GM21526 (cell line): ENCODE measurements around the gene CDS1.
"Not testable (repeated sequence)": the region's sequence is repeated elsewhere in the genome, so short reads cannot be mapped to it uniquely, and the experiment has no call there.

Source experiments
- ATAC-seq: cut with Tn5 transposase; IDR thresholded peaks from one replicate; pipeline ENCODE4 v1.9.1; 2021; ENCODE audit warnings: moderate library complexity; ENCODE audit not compliant: unreplicated experiment, low FRiP score

Gene CDS1

DNA sequence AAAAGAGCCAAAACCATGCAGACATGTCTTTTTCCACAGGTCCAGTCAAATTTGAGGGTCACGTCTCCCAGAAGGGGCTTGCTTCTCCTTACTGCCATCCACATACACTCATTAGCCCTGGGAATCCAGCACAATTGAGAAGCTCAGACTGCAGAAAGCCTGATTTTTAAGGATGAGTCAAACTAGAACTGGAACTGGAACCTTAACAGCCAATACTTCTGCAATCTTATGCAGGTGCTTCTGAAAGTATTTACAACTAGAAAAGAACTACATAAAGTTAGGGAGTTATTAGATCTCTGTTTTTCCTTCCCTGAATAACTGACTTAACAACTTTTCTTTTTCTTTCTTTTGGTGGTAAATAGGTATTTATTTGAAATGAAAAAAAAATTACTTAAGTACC, 86.3 kb downstream of the CDS1 start:
- no peak for ATAC-seq

- ATAC-seq: no peak
Measured at GRCh38 chr4:84672177-84672576, 89.2 kb downstream of the CDS1 start.

DNA sequence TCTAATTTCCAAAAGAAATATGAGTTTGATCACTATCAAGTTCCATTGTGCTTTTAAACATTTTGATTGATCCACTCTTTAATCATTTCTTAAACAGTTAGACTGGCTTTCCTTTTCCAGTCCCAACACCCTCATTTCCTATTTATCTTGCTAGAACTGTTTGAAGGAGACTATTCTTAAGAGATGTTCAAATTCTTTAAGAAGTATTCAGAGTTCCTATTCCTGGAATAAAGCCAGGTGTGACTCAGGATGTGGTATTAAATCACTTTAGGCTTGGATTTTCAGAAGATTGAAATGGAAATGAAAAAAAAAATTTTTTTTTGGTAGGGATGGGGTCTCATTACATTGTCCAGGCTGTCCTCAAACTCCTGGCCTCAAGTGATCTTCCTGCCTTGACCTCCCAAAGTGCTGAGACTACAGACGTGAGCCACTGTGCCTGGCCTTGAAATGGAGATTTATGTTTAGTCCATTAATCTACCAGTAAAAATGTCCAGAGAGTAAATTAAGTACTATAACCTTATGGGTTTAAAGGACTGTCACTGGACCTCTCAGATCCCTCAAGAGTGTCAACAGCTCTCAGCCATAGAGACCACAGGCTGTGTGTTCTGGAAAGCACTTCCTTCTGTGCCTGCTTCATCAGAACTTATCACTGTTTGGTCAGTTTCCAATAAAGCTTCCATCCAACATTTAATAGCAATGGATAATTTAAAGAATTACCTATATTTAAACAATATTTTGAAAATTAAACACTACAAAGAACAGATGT, 90.7 kb downstream of the CDS1 start:
- ATAC-seq: no peak

- ATAC-seq: no peak
Measured at GRCh38 chr4:84677093-84677492, 94.2 kb downstream of the CDS1 start.

GRCh38 chr4:84677995-84678394, 95.1 kb downstream of the CDS1 start:
- ATAC-seq: no peak

- ATAC-seq: no peak
Measured at GRCh38 chr4:84678976-84679744, 96.2 kb downstream of the CDS1 start.

- ATAC-seq: no peak
Measured at GRCh38 chr4:84680956-84681355, 98.0 kb downstream of the CDS1 start.

- ATAC-seq: no peak
Measured at GRCh38 chr4:84681486-84682274, 98.8 kb downstream of the CDS1 start.

DNA sequence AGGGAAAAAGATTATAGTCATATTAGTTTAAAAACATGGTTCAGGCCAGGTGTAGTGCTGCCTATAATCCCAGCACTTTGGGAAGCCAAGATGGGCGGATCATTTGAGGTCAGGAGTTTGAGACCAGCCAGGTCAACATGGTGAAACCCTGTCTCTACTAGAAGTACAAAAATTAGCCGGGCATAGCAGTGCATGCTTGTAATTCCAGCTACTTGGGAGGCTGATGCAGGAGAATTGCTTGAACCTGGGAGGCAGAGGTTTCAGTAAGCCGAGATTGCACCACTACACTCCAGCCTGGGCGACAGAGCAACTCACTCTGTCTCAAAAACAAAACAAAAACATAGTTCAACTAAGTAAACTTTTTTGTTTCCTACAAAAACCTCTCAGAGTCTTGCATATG, 99.7 kb downstream of the CDS1 start:
- ATAC-seq: not testable (repeated sequence)

- no peak for ATAC-seq
Measured at GRCh38 chr4:84683064-84683850, 100.3 kb downstream of the CDS1 start.

GRCh38 chr4:84684361-84684760, 101.4 kb downstream of the CDS1 start:
- no peak for ATAC-seq

DNA sequence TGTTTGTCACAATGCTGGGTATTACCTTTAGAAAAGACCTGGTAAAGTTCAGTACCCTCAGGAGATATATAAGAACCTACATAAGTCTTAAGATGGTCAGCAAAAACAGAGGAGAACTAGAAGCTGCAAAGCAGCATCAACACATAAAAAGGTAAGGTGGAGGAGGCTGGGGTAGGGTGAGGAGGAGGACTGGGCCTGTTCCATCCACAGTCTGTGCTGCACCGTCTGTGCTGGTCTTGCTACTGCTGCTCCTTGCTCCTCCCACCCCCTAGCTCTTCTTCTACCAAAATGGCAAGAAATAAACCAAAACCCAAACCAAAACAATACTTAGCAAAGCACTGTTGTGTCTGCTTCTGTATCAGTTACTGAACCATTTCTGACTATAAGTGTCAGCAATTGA, 102.2 kb downstream of the CDS1 start:
- no peak for ATAC-seq

DNA sequence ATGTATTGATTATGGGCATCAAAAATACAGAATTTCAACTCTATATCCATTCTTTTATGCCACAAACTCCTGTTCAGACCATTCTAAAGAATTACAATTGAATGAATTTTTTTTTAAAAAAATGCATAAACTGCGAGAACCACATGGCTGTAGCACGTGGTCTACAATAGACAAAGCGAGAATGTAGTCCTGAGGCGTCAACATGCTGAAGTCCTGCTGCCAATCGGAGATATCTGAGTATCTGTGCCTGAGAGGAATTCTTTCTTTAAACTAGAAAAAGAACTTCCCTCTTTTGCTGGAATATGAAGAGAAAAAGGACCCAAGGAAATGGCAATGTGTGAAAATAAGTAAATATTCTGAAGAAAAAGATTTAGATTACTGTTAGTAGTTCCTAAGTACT, 105.7 kb downstream of the CDS1 start:
- no peak for ATAC-seq

GRCh38 chr4:84689197-84689596, 106.3 kb downstream of the CDS1 start:
- no peak for ATAC-seq

GRCh38 chr4:84690481-84690880, 107.6 kb downstream of the CDS1 start:
- ATAC-seq: no peak

GRCh38 chr4:84691170-84691691, 108.3 kb downstream of the CDS1 start:
- ATAC-seq: no peak

GRCh38 chr4:84691800-84692199, 108.9 kb downstream of the CDS1 start:
- ATAC-seq: no peak

- ATAC-seq: no peak
Measured at GRCh38 chr4:84697159-84697558, 114.2 kb downstream of the CDS1 start.

- ATAC-seq: no peak
Measured at GRCh38 chr4:84697615-84698201, 114.8 kb downstream of the CDS1 start.
